Gastroesophageal sphincter (tissue), 3 donors: ENCODE results near the gene ACTL6A.

Source experiments
- POLR2AphosphoS5 ChIP-seq: sonication (generic); formaldehyde crosslinking; IDR thresholded peaks from one replicate; pipeline ENCODE4 v1.6.1; 2017; ENCODE audit warnings: antibody characterized with exemption
- TF ChIP-seq, protein P1 (sequence below), 4 experiments: fragments of 200-600 bp in 2 of 4; fragments of 450-650 bp in 2 of 4; sonication (generic) in 1 of 4; IDR thresholded peaks; one replicate each; pipeline ENCODE4 v1.5.1; 2017 to 2019; ENCODE audit warnings: antibody characterized with exemption in 4 of 4, mild to moderate bottlenecking in 2 of 4, moderate library complexity in 2 of 4

DNA sequence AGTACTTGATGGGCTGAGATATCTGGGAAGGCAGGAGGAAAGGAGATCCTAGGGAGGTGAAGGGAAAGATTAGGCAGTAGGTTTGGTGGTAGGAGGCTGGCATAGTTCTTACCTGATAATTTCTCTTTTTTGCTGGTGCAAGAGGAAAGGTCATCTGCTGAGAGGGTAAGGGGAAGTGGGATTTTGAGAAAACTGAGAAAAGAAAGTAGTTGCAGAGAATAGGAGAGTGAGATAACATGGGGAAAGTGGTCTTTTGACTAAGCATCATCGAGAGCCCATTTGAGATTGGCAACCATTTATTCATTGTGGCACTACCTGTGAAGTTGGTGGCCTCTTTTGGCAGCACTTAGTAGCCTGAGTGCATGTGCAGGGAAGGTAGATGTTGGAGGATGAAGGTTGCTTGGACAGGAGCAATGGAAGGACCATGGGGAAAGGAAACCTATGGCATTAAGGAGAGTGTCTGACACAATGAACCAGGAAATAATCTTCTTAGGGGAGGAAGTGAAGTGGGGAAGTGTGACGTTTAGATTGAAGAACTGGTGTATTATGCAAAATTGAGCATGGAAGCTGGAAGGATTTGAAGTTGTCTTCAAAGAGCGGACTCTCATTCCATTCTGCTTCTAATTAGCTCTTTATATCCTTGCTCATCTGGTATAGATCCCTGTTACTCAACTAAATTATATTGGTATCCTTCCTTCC lies 68.2 kb downstream of the ACTL6A start:
- TF ChIP-seq, protein P1, sequence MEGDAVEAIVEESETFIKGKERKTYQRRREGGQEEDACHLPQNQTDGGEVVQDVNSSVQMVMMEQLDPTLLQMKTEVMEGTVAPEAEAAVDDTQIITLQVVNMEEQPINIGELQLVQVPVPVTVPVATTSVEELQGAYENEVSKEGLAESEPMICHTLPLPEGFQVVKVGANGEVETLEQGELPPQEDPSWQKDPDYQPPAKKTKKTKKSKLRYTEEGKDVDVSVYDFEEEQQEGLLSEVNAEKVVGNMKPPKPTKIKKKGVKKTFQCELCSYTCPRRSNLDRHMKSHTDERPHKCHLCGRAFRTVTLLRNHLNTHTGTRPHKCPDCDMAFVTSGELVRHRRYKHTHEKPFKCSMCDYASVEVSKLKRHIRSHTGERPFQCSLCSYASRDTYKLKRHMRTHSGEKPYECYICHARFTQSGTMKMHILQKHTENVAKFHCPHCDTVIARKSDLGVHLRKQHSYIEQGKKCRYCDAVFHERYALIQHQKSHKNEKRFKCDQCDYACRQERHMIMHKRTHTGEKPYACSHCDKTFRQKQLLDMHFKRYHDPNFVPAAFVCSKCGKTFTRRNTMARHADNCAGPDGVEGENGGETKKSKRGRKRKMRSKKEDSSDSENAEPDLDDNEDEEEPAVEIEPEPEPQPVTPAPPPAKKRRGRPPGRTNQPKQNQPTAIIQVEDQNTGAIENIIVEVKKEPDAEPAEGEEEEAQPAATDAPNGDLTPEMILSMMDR (IDR thresholded peaks at IDR 0.05): no peak
- no peak for TF ChIP-seq POLR2AphosphoS5
